ENCODE data around the gene RGS9BP.

DNA sequence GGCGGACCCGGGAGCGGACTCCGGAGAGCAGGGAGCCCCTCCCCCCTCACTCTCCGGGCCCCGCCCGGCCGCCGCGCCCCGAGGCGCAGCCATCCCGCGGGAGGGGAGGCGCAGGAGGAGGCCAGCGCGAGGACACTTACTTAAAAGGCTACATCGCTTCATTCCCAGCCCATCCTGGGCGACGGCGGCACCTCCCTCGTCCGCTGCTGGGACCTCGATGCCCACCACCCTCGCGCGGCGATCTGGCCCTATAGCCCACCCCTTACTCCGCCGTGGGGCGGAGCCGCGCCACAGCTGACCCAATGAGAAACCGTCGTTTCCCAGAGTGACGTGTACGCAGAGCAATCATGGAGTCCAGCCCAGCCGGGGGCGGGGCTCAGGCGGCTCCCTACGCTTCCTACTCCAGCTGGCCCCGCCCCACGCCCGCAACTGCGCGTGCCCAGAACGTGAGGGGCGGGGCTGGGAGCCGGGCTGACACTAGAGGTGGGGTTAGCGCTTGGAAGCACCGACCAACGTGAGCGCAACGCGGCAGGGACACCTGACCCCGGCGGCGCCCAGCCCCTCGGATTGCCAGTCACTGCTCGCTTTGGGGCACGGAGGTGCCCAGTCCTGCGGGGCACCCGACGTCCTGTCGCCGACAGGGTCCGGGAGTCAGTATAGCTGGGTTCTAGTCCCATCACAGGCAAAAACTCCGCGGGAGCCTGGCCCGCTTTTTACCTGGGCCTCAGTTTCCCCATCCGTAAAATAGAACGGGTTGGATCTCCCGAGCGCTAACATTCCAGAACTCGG is 523 bp upstream of the RGS9BP start, which contains the start of gene ANKRD27:
- TF ChIP-seq CTCF (conservative IDR thresholded peaks at IDR 0.05; ENCODE audit: low read length) (no peak), EZH2phosphoT487 (IDR thresholded peaks at IDR 0.05; ENCODE audit: borderline replicate concordance, low read depth, low read length) (no peak)

All from OCI-LY7 (cell line).